Measurements from ENCODE around the gene MAP2K5. TPM values are rescaled to one million over a fixed set of nuclear protein-coding genes. Genes with fewer than 3 reads are reported as not detected.
"Not testable (repeated sequence)": the region's sequence is repeated elsewhere in the genome, so short reads cannot be mapped to it uniquely, and the experiment has no call there.

MAP2K5 gene
- polyA plus RNA-seq, 1 donor: 16.7 TPM

DNA sequence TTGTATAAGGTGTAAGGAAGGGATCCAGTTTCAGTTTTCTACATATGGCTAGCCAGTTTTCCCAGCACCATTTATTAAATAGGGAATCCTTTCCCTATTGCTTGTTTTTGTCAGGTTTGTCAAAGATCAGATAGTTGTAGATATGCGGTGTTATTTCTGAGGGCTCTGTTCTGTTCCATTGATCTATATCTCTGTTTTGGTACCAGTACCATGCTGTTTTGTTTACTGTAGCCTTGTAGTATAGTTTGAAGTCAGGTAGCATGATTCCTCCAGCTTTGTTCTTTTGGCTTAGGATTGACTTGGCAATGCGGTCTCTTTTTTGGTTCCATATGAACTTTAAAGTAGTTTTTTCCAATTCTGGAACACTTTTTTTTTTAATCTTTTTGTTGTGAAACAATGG lies 130.3 kb downstream of the MAP2K5 start:
- DNase-seq (ENCODE audit: low read depth): not testable (repeated sequence)

DNA sequence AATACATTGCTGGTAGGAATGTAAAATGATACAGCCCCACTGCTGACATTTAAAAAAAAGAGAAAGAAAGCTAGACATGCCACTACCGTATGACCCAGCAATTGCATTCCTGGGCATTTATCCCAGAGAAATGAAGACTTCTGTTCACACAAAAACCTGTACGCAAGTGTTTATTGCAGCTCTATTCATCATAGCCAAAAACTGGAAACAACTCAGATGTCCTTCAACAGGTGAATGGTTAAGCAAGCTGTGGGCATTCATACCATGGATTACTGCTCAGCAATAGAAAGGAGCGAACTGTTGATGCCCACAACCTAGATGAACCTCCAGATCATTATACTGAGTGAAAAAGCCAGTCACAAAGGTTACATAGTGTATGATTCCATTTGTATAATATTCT lies 132.5 kb downstream of the MAP2K5 start:
- DNase-seq (ENCODE audit: low read depth): no peak

DNA sequence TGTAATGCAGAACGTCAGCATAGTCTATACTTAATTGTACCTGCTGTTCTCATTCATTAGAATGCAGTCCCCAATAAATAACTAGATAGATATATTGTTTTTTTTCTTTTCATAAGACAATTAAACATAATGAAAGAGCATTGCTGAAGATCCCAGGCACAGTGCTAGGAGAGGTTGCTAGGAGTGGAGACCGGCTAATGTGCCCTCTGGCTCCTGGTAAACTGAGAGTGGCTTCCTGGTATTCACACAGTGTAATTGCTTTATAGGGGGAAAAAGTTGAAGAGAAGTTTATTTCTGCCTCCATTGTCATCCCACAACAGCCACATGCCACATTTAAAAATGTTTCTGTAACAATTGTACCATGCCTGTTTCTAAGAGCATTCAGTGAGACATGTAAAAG lies 135.6 kb downstream of the MAP2K5 start:
- no peak for DNase-seq (ENCODE audit: low read depth)

DNA sequence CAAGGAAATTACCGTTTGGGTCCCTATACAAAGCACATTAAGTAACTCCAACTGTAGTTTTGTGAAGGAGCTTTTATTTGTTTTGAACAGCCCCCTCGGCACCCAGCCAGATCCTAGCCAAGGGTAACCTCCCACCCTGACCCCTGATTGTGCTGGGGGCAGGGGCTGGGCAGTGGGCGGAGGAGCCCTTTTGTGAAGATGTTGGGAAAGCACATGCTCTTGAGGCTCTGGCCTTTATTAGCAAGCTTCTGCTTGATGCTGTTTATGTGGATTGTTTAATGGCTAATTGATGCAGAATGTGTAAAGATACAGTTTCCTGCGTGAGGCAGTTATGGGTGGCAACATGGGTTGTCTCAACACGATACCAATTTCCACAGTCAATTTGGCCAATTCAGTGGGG lies 136.5 kb downstream of the MAP2K5 start:
- no peak for DNase-seq (ENCODE audit: low read depth)

DNA sequence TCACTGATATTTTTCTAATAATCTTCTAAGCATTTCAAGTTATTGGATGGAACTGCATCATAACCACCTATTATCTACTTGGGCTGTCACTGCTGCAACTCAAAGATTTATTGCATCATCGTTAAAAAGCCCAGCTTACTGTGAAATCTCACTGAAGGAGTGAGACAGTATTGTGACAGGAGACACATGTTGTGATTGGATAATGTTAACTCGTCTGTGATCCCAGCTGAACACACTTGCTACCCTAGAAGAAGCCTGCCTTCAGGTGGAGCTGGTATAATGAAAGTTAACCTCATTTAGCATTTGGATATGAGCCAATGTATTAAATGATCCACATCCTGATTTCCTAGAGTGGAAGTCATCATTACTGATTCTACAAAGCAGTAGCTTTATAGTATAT lies 138.1 kb downstream of the MAP2K5 start:
- DNase-seq (ENCODE audit: low read depth): no peak

DNA sequence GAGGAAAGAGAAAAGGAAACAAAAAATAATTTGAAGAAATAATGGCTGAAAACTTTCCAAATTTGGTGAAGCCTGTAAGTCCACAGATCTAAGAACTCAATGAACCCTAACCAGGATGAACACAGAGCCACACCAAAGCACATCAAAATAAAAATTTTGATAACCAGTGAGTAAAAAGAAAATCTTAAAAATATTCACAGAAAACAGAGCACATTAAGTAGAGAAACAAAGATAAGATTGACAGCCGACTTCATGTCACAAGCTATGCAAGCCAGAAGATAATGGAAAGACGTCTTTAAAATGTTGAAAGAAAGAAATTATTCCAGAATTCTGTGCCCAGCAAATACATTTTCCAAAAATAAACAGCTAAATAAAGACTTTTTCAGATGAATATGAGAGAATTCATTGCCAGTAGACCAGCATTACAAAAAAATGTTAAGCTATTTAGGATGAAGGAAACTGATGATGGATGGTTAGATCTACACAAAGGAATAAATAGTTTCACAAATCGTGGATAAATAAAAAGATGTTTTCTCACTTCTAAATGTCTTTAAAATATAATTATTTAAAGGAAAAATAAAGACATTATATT lies 142.6 kb downstream of the MAP2K5 start:
- DNase-seq (ENCODE audit: low read depth): peak; percentile 17

DNA sequence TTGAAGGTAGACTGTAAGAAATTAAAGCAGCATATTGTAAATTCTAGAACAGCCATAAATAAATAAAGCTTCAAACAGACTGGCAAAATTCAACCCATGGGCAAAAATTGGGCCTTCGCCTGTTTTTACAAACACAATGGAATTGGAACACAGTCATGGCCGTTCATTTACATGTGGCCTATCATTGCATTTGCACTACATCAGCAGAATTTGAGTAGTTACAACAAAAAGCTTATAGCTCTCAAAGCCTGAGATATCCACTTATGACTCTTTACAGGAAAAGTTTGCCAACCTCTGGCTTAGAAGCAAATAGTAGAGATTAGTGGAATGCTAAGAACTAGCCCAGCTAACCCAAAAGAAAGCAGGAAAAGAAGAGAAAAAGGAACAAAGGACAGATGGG lies 143.2 kb downstream of the MAP2K5 start:
- DNase-seq (ENCODE audit: low read depth): no peak

DNA sequence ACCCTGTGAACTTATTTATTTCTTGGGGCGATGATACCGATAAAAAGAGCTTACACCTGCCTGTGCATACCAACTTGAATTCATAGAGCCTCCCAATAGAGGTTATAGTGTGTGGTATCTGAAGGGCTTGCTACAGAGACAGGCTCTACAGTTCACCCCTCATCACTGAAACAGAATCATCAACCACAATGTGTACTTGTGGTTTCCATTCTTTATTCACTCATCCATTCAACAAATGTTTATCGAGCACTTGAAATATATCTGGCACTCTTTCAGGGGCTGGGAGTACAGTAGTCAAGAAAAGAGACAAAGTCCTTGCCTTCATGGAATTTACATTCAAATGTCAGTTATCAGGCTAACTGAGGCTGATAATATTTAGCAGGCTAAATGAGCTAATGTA lies 148.4 kb downstream of the MAP2K5 start:
- no peak for DNase-seq (ENCODE audit: low read depth)

DNA sequence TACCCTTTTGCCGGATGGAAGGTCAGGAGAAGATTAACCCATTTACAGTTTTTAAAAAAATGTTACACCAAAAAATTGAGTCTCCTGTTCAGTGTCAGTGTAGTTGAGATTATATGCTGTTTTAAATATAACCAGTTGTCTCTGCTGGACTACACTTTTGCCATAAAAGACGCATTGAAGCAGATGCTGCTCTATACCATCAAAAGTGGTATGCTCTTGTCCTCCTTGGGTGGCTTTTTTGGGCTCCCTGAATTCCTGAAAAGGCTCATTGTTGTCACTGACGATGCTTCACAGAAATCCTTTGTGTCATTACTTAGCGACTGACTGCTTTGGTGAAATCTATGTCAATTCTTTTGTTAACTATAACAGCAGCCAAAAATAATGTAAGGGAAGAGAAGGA lies 148.9 kb downstream of the MAP2K5 start:
- DNase-seq (ENCODE audit: low read depth): no peak

DNA sequence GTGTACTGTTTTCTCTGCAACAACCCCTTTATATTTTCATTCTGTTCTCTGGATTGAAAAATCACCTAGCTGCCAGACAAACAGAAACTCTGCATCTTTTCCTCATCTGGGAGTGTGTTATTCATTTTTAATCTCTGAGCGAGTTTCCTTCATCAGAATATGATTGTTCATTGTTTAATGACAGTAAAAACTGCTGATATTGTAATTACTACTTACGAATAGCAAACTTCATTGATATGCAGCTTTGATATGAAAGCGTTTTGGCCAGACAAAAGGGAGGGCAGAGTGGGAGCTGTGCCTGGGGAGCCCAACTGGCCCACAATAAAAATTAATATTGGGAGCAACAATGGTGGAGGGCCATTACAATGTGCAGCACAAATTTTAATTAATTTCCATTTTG lies 150.1 kb downstream of the MAP2K5 start:
- no peak for DNase-seq (ENCODE audit: low read depth)

DNA sequence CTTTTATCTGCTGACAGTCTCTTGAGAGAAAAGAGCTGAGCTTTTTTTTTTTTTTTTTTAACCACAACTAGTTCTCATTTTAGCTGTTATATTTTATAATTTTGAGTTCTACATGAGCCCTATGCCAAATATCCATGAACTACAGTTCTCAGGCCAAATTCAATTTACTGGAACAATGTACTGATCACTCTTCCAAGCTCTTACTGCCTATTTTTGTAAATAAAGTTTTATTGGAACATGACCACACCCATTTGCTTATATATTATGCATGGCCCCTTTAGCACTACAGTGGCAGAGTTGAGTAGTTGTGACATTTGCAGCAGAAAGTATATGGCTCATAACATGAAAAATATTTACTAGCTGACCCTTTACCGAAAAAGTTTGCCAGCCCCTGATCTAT lies 153.6 kb downstream of the MAP2K5 start:
- DNase-seq (ENCODE audit: low read depth): no peak

DNA sequence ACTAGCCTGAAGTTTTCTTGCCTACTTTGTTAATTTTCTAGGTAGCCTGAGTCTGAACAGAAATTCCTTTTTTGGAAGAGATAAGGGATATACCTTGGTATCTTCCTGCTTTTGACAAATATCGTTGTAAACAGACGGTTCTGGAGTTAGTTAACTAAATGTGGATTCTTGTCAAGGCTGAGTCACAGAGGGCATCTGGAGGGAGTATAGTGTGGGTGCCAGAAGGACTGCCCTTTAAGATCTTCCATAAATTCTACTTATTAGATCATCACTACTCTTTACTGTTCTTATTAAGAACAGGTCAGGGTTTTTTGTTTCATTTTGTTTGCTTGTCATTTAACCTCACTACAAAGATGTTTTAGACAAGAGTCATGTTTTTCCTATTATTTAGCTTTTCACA lies 157.5 kb downstream of the MAP2K5 start:
- DNase-seq (ENCODE audit: low read depth): no peak

DNA sequence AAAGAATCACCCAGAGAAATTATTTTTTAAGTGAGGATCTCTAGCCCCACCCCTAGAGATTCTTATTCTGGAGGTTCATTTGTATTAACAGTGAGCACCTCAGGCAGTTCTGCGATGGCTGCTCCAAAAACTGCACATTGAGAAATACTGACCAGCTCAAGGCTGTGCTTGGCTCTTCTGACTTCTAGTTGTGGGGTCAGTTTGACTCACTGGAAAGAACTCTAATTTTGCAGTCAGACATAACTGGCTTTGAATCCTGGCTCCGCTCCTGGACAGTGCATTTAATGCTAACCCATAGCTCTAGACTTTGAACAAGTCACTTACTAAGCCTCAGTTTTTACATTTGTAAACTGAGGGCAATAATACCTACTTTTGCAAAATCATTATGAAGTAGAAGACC lies 159.2 kb downstream of the MAP2K5 start:
- DNase-seq (ENCODE audit: low read depth): no peak

DNA sequence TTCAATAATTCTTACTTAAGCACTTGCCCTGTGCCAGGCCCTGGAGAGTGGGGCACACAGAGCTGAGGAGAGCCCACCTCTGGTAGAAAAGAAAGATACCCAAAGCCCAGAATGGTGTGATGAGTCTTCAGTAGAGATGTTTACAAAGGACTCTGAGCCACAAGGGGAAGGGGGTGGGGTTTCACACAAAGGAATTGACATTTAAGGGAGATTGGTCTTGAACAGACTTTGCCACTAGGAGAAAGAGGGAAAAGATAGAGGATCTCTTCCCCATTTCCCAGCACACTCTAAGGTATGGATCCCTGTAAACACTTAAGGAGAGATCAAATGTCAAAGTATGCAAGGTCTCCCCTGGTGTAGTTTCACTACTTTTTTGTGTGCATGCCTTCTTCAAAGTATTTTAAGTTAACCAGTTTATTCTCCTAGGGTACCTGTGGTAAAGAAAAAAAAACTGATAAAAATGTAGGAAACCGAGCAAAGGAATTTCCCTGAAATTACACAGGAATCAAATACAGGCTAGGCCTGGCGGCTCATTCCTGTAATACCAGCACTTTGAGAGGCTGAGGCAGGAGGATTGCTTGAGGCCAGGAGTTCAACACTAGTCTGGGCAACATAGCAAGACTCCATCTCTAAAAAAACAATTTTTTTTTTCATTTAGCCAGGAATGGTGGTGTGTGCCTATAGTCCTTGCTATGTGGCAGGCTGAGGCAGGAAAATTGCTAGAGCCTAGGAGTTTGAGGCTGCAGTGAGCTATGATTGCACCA lies 165.2 kb downstream of the MAP2K5 start:
- DNase-seq (ENCODE audit: low read depth): no peak

DNA sequence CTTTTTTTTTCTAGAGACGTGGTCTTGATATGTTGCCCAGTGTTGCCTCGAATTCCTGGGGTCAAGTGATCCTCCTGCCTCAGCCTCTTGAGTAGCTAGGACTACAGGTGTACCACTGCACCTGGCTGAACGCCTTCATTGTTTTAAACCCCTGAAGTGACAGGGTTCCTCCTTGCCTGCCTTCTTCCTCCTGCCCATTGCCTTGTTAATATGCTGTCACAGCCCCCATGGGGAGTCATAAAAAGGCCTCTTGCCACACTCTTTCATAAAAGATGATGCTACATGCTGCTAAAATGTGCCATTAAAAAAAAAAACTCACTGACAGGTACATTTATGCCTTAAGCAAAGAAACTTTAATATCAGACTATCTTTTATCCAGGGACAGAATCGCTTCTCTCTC lies 166.0 kb downstream of the MAP2K5 start:
- DNase-seq (ENCODE audit: low read depth): no peak

DNA sequence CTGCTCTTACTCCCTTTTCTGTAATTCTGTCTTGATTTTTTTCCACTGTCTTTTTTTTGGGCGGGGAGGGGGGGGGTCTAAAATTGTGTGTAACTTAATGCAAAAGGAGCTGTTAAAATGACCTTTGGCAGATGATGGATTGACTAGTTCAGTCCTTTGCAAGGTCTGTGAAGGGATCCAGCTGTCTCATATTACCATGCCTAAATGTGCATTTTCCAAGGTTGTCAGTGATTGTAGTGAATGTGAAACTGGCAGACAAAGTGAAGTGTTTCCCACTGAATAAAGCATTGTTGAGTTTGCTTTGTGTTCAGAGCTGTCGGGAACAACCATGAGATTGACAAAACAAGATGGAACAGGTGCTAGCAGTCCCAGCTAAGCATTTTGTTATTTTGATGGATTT lies 172.7 kb downstream of the MAP2K5 start:
- DNase-seq (ENCODE audit: low read depth): peak; percentile 24

DNA sequence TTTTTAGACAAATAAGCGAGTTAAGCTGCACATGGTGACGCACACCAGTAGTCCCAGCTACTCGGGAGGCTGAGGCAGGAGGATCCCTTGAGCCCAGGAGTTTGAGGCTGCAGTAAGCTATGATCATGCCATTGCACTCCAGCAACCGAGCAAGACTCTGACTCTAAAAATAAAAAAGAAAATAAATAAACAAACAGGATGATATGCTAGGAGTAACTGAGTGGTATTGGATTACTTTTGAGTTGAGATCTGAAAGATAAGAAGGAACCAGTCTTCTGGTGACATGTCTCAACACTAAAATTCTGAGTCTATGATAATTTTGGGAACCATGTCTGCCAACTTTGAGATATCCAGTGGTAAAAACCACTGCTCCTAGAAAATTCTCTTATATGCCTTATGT lies 173.7 kb downstream of the MAP2K5 start:
- DNase-seq (ENCODE audit: low read depth): no peak

DNA sequence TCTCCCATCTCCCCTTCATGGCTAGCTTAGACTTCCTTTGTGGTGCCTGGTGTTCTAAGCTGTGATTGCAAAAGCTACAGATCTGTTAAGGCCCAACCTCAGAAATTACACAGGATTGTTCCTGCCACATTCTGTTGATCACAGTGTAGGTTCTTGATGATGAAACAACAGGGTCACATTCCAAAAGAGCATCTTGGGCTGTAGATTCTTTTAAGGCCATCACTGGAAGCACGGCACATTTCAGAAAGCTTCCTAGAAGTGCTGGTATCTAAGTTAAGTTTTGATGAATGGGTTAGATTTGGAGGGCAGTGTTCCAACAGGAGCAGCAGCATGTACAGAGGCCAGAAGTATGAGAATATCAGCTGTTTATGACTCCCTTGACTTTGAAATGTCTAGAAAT lies 175.3 kb downstream of the MAP2K5 start:
- no peak for DNase-seq (ENCODE audit: low read depth)

DNA sequence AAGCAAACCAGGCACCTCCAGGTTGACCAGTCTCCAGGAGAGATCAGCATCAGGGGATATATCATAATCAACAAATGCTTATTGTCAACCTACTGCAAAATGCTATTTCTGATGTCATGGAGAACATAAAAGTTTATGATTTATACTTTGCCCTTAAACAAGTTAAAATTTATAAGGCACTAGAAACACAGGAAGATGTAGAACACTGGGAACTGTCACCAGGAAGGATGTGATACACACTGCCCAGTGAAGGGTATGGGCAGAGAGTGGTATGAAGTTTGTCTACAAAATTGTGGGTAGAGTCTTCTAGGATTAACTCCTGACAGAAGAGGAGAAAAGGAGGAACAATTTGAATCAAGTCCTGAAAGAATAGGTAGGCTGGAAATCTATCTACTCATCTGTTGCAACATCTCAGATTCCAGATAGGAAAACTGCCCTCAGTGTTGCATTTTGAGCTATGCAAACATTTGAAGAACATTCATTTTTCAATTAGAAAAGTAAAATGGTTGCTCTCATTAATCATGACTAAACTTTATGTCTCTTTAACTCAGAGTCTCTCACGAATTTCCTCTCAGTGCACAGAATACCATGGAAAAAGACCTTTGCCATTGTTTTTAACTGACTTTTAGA lies 176.9 kb downstream of the MAP2K5 start:
- DNase-seq (ENCODE audit: low read depth): no peak

DNA sequence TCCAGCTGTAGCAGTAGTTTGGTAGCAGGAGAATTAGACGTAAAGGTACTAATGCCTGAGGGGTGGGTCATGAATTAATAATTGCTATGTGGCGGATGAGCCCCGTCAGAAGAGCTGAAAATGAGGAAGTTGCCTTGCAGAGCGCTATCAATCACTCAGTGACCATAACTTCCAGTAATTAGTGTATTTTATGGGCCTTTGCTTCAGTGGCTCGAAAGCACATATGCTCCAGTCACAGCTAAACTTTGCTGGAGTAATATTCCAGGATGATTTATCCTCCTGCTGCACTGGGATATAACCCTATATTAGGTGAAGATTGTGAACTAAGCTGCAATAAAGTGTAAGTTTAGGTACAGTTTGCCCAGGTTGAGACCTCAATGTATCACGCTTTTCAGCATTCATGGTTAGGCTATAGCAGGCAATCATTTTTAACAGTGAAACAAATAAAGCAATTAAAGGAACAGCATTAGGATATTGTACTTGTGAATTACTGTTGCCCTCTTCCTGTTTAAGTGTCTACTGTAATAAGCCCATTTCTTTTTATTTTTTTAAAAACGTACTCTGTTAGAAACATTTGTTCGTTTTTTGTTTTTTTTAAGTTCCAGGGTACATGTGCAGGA lies 178.2 kb downstream of the MAP2K5 start:
- no peak for DNase-seq (ENCODE audit: low read depth)

DNA sequence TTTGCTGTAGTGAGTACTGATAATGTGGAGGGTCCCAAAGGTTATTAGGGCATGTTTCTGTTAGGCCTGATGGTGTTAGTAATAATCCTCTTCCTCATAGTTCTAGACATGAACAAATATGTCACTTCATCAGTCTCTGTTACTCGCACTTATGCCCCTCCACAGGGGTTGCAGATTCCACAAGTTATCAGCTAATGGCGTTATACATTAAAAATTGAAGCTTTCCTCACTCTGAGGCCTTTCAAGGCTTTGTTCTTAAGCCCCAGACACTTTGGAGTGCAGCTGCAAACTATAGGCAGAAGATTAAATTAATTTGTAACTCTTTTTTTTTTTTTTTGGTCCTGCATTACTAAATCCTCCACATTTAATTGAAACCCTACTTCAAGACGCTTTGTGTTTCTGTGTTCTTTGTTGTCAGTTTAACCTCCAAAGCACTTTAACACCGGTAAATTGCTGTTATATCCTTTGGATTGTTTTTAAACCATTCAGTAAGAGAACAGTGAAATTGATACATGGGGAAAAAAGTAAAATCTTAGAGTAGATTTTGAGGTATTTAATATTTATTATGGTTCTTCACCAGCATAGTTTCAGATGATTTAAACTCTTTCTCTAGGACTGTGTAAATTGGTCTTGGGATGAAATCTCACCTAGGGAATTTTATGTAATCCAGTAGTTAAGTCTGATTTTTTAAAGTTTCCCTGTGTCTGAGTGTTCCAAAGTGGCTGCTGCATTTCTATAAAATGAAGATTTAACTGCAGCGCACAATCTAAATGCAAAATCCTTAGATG lies 179.7 kb downstream of the MAP2K5 start:
- no peak for DNase-seq (ENCODE audit: low read depth)

Measured in forelimb muscle (tissue), 1 donor.